Gastroesophageal sphincter (tissue), 3 donors: ENCODE data around the gene SLC38A10.

Experiments used
- EP300 ChIP-seq: sonication (generic); formaldehyde crosslinking; IDR thresholded peaks from one replicate; pipeline ENCODE4 v1.6.1; 2017; ENCODE audit warnings: antibody characterized with exemption, mild to moderate bottlenecking
- POLR2A ChIP-seq, 2 donors: fragments of 450-650 bp; IDR thresholded peaks; one replicate each; pipeline ENCODE4 v1.6.1; 2017; ENCODE audit warnings: antibody characterized with exemption in 2 of 2, mild to moderate bottlenecking in 2 of 2, moderate library complexity in 1 of 2
- POLR2AphosphoS5 ChIP-seq: sonication (generic); formaldehyde crosslinking; IDR thresholded peaks from one replicate; pipeline ENCODE4 v1.6.1; 2017; ENCODE audit warnings: antibody characterized with exemption
- TF ChIP-seq, protein P1 (sequence below), 4 experiments: fragments of 200-600 bp in 2 of 4; fragments of 450-650 bp in 2 of 4; sonication (generic) in 1 of 4; IDR thresholded peaks; one replicate each; pipeline ENCODE4 v1.5.1; 2017 to 2019; ENCODE audit warnings: antibody characterized with exemption in 4 of 4, mild to moderate bottlenecking in 2 of 4, moderate library complexity in 2 of 4

DNA sequence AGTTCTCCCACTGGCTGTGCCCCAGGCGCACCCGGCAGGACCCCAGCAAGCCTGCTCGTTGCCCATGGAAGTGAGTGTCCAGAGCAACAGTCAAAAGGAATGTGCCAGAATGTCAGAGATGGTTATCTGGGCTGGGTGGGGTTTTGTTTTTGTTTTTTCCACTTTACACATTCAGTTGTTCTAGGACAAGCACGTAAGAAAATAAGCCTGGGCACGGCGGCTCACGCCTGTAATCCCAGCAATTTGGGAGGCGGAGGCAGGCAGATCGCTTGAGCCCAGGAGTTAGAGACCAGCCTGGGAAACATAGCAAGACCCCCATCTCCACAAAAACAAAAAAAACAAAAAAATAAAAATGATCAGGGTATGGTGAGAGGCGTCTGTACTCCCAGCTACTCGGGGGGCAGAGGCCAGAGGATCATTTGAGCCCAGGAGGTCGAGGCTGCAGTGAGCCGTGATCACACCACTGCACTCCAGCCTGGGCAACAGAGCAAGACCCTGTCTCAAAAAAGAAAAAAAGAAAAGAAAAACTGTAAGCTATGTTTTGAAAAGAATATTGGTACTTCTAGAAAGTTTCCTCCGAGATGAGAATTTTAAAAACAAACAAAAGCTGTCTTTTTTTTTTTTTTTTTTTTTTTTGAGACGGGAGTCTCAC is 47.6 kb downstream of the SLC38A10 start:
- TF ChIP-seq, protein P1, sequence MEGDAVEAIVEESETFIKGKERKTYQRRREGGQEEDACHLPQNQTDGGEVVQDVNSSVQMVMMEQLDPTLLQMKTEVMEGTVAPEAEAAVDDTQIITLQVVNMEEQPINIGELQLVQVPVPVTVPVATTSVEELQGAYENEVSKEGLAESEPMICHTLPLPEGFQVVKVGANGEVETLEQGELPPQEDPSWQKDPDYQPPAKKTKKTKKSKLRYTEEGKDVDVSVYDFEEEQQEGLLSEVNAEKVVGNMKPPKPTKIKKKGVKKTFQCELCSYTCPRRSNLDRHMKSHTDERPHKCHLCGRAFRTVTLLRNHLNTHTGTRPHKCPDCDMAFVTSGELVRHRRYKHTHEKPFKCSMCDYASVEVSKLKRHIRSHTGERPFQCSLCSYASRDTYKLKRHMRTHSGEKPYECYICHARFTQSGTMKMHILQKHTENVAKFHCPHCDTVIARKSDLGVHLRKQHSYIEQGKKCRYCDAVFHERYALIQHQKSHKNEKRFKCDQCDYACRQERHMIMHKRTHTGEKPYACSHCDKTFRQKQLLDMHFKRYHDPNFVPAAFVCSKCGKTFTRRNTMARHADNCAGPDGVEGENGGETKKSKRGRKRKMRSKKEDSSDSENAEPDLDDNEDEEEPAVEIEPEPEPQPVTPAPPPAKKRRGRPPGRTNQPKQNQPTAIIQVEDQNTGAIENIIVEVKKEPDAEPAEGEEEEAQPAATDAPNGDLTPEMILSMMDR (IDR thresholded peaks at IDR 0.05): no peak
- TF ChIP-seq POLR2A (IDR thresholded peaks at IDR 0.05): no peak
- TF ChIP-seq POLR2AphosphoS5: no peak
- no peak for TF ChIP-seq EP300
